ENCODE results near the gene SCARB1.

Gene SCARB1

DNA sequence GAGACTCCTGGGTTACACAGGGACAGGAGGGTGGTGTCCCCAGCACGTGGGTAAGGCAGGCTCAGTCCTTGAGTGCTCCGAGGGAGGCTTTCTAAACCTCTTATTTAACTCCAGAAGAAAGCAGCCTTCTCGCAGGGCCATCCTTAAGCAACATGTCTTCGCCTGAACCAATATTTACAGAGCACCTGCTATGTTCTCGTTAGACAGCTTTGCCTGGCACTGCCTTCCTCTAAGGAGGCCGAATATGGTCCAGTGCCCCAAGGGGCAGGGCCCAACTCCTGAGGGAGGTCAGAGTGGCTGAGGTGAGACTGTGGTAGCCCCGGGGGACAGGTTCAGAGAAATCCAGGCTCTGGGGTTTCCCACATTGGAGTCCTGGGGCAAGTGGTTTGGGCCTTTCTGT, 2.1 kb upstream of the SCARB1 start:
- DNase-seq (ENCODE audit: low read depth in 2 of 2): no peak

- no peak for DNase-seq (ENCODE audit: low read depth in 2 of 2)
Measured at GRCh38 chr12:124864326-124864752, 675 bp upstream of the SCARB1 start.

- DNase-seq (ENCODE audit: low read depth in 2 of 2): no peak
Measured at GRCh38 chr12:124862768-124863415, 772 bp downstream of the SCARB1 start.

DNA sequence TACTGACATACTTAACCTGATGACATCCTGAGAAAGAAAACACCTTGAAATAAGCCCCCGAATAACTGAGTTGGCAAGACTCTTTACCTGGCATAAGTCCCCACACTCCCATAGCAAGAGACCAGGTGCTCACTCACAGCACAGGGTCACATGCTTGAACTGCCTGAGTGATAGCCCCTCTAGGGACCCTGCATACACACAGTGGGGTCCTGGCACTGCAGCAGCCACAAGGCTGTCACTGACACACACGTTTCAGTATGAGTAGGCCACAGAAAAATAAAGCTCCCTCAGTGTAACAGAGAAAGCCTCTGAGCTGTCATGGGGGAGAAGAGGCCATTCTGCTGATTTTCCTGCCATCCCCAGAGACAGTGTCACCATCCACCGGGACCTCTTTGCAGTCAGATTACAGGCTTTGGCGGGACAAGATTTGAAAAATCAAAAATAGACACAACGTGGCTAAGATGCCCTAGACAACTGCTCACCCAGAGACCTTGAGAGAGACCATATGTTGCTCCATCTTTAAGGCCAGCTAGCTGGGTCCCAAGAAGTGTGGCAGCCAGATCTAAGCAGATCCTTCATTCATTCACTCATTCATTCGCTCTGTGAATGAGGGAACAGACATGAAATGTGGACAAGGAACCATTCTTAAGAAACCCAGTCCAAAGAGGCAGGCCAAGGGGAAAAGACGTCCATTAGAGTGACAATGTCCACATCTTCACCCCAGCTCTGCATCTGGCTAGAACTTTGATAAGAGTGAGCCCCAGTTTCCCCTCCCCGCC, 1.6 kb downstream of the SCARB1 start:
- DNase-seq (ENCODE audit: low read depth in 2 of 2): no peak

DNA sequence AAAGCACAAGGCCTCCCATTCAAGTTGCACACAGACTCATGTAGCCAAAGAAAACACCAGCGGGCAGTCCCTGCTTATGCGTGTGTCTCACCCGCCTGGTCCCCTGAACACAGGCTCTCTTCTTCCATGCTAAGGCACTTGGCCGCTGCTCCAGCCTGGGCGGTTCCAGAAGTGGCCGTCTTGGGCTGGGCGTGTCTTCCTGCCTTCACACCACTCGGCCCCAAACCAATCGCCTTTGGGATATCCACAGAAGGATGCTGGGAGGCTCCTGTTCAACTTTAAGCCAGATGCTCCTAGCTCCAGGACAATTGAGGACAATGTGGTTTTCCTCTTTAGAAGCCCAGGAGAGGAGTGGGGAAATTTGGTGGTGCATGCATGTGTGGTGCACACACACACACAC, 2.2 kb downstream of the SCARB1 start:
- no peak for DNase-seq (ENCODE audit: low read depth in 2 of 2)

- no peak for DNase-seq (ENCODE audit: low read depth in 2 of 2)
Measured at GRCh38 chr12:124857921-124858461, 5.7 kb downstream of the SCARB1 start.

GRCh38 chr12:124856842-124857178, 6.9 kb downstream of the SCARB1 start:
- DNase-seq (ENCODE audit: low read depth in 2 of 2): no peak

DNA sequence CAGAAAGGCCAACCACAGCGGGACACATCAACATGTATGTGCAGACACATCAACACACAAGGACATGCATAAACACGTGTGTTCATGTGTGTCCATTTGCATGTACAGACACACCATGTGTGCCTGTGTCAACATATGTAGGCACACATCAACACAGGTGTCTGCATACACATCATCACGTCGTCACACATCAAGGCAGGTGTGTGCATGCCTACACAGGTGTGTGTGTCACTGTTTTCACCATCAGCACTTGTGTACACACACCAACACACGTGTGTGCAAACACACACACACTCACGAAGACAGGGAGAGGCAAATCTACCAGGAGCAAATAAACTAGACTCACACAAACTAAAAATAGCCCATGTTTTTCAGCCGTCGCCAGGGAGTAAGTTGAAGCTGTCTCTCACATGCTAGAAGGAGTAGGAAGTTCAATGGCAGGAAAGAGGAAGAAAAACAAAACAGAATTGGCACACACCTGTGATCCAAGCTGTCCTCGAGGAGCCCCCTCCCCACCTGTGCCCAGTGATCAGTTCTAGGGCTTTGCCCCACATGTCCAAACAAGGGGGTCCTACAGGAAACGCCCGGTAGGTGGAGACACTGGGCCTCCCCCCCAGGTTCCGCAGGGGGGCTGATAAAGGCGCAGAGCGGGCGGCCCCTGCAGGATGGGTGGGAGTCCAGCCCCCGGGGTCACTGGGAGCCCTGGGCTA, 7.4 kb downstream of the SCARB1 start:
- DNase-seq (ENCODE audit: low read depth in 2 of 2): no peak

DNA sequence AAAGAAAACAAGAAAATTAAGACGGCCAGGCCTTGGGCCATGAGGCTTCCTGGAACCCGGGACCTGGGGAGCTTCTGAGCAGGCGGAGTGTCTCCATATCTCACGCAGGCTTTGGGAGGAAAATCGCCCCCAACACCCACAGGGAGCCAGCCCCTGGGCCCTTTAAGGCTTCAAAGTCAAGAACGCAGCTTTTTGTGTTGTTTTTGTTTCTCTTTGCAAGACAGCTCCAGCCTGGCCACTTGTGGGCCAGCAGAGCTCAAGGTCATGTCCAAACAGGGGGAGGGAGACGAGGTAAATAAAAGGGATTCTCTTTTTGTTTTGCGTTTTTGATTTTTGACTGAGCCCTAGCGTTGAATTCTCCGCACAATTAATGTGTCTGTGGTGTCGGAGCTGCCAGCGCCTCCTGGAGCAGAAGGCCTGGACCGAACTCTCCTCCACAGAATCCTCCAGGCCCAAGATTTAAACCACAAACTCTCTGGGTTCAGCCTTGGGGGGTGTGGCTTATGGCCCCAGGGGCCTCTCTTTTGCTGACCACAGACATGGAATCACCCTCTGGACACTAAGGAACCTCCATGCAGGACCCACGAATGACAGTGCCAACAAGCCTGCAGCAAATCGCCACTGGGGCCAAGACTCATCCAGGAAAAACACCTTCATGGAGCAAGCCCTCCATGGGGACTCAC, 8.2 kb downstream of the SCARB1 start:
- no peak for DNase-seq (ENCODE audit: low read depth in 2 of 2)

DNA sequence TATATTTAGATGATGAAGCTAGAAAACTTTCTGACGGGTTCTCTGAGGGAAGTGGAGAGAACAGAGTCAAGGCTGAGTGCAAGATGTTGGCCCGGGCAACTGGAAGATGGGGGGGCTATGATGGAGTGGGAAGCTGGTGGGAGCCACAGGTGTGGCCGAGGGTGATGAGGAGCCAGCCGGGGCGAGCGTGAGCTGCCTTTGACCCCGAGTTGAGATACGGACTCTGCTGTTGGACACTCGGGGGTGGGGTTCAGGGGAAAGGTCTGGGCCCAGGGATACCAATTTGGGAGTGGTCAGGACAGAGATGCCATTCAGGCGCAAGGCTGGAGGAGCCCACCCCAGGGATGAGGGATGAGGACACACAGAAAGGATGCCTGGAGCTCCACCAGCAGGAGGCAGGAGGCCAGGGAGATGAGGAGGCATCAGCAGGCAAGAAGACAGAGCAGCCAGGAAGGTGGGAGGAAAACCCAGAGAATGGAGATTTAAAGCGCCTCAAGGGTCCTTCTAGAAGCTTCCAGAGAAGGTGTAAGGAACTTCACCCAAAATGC, 9.0 kb downstream of the SCARB1 start:
- DNase-seq (ENCODE audit: low read depth in 2 of 2): no peak

DNA sequence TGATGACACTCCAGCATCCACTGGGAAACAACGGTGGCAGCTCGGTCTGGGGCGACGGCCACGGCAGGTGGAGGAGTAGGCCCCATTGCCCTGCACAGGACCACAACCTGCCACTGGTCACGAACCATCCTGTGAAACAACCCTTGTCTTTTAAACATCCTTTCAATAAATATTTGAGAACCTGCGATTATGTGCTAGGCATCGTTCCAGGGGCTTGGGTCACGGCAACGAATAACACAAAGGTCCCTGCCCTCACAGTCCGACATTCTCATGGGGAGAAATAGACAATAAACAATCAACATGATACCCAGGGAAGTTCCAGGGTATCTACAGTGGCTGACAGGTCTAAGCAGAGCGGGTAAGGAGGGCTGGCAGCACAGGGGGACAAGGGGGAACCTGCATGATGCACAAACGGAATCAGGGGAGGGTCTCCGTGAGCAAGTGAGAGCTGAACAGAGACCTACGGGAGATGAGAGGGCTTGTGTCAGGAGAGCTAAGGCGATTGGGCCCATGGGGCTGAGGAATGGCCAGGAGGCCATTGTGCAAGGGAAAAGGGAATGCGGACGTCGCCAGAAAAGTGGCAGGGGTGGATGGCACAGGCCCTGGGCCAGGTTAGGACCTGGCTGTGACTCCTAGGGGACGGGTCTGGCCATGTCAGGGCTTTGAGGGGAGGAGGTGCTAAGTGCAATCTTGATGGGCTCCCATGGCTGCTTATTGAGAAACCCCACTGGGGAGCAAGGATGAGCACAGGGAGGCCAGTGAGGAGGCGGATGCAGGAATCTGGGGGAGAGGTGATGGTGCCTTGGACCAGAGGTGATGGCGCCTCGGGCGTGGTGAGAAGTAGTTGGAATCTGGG, 9.7 kb downstream of the SCARB1 start:
- no peak for DNase-seq (ENCODE audit: low read depth in 2 of 2)

DNA sequence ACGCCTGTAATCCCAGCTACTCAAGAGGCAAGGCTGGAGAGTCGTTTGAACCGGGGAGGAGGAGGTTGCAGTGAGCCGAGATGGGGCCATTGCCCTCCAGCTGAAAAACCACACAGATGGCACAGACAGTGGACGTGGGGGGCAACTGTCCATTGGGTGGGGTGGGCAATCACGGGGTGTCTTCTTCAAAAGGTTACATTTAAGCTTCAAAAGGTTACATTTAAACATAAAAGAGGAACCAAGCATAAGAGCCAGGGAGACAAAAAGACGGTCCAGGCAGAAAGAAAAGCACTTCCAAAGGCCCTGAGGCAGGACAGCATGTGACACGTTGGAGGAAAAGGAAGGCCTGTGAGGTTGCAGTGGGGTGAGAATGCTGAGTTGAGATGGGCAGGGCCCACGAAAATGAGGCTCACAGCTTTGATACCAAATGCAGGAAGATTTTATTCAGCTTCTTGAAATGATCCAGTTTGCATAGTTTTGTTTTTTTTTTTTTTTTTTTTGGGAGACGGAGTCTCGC, 10.7 kb downstream of the SCARB1 start:
- DNase-seq (ENCODE audit: low read depth in 2 of 2): no peak

- no peak for DNase-seq (ENCODE audit: low read depth in 2 of 2)
Measured at GRCh38 chr12:124852329-124852831, 11.3 kb downstream of the SCARB1 start.

- DNase-seq (ENCODE audit: low read depth in 2 of 2): no peak
Measured at GRCh38 chr12:124851342-124851741, 12.3 kb downstream of the SCARB1 start.

DNA sequence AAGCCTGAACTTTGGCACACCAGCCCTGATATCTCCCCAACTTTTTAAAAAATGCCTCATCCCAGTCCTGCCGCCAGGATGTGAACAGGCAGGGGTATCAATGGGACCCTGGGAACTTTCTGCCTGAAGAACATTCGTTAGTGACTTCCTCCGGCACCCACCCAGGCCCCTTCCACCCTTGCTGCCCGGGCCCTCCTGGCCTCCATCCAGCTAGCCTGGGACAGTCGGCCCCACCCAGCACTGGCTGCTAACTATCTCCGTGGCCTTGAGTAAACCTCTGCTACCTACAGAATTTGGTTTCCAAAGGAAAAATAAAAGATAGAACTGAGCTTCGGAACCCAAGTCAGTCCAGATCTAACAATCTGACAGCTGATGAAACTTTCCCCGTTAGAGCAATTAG, 14.3 kb downstream of the SCARB1 start:
- no peak for DNase-seq (ENCODE audit: low read depth in 2 of 2)

DNA sequence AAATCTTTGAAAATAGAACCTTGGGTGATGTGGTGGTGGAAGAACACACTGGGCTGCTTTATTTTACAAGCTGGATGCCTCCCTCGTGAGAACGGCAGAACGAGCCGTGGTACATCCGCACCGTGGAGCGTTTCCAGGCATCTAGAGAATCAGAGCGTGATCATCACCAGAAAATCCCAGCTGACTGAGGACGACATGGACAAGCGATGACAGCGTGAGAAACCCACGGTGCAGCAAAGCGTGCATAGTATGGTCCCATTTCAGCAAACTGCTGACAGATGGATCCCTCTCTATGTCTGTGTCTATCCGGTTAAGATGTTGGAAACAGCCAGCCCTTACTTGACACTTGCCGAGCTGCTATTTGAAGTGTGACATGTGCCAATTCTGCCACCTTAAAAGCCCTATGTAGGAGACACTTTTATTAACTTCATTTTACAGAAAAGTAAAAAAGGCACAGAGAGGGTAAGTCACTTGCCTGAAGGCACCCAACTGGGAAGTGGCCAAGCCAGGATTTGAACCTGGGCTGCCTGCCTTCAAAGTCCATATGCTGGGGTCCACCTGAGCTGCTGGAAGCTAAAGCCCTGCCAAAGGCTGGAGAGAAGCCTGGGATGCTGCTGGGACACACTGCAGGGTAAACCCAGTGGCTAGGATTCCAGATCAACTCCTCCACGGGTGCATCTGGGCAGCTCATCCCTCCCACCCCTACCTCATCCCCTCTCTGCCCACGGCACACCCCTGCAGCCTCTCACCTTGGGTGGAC, 14.9 kb downstream of the SCARB1 start:
- no peak for DNase-seq (ENCODE audit: low read depth in 2 of 2)

- no peak for DNase-seq (ENCODE audit: low read depth in 2 of 2)
Measured at GRCh38 chr12:124847113-124848074, 16.3 kb downstream of the SCARB1 start.

All from stimulated activated CD8-positive, alpha-beta memory T cell treated with anti-CD3 and anti-CD28 coated beads, Interleukin-2, amount 100 ng/mL, for 1 hour (primary cell).